HEK293 (cell line): ENCODE measurements around the gene CIAPIN1.

Experiments
- CTCF ChIA-PET: fragments of 350-600 bp; formaldehyde crosslinking; extraction: SDS; loops from one replicate; lab custom pipeline; 2021; ENCODE audit warnings: antibody characterized with exemption; lab: Yijun Ruan, JAX
- POLR2A ChIA-PET: fragments of 300-600 bp; formaldehyde crosslinking; extraction: SDS; loops from one replicate; lab custom pipeline; 2020; ENCODE audit warnings: antibody characterized with exemption, inconsistent platforms; lab: Yijun Ruan, JAX
- H3K27ac ChIP-seq: fragments of 200-500 bp; sonication (Bioruptor generic); 2 replicates; pipeline ENCODE4 v1.5.1; 2014; ENCODE audit warnings: low read depth, low read length, control low read depth, inconsistent platforms; ENCODE audit errors: extremely low read depth
- H3K36me3 ChIP-seq, 2 experiments: fragments of 200-500 bp in 1 of 2; sonication (Bioruptor generic) in 1 of 2; 1 replicate in 1 of 2; 2 replicates in 1 of 2; pipeline ENCODE4 v1.5.1; 2014 to 2017; ENCODE audit warnings: inconsistent platforms in 2 of 2, low read length in 2 of 2; ENCODE audit not compliant: control insufficient read depth in 2 of 2, insufficient read depth in 1 of 2
- H3K4me1 ChIP-seq: fragments of 200-500 bp; sonication (Bioruptor generic); 2 replicates; pipeline ENCODE4 v1.5.1; 2014; ENCODE audit warnings: mild to moderate bottlenecking, low read length, inconsistent platforms; ENCODE audit not compliant: control insufficient read depth, insufficient read depth
- H3K4me3 ChIP-seq: 2 replicates; pipeline ENCODE4 v1.5.1; 2011; ENCODE audit warnings: low read depth, mild to moderate bottlenecking, control low read depth, low read length, moderate library complexity
- H3K9me3 ChIP-seq: fragments of 200-500 bp; sonication (Bioruptor generic); 2 replicates; pipeline ENCODE4 v1.5.1; 2014; ENCODE audit warnings: low read depth, low read length, inconsistent platforms; ENCODE audit not compliant: control insufficient read depth, insufficient read depth
- HOXA7 ChIP-seq: sonication (generic); formaldehyde crosslinking; IDR thresholded peaks from 2 replicates; pipeline ENCODE4 v1.8.1; 2022; ENCODE audit warnings: missing genetic modification reagents, borderline replicate concordance
- OSR2 ChIP-seq: fragments of 450-650 bp; formaldehyde crosslinking; IDR thresholded peaks from 2 replicates; pipeline ENCODE4 v1.5.1; 2016; ENCODE audit warnings: missing biosample characterization, missing genetic modification characterization
- OVOL3 ChIP-seq: fragments of 450-650 bp; formaldehyde crosslinking; IDR thresholded peaks from 2 replicates; pipeline ENCODE4 v1.5.1; 2016; ENCODE audit warnings: missing biosample characterization, missing genetic modification characterization
- ZBTB48 ChIP-seq: fragments of 450-650 bp; formaldehyde crosslinking; IDR thresholded peaks from 2 replicates; pipeline ENCODE4 v1.5.1; 2016; ENCODE audit warnings: missing biosample characterization, missing genetic modification characterization
- ZNF114 ChIP-seq: fragments of 450-650 bp; formaldehyde crosslinking; IDR thresholded peaks from 2 replicates; pipeline ENCODE4 v1.5.0; 2017; ENCODE audit warnings: missing biosample characterization, missing genetic modification characterization
- ZNF169 ChIP-seq: fragments of 450-650 bp; formaldehyde crosslinking; IDR thresholded peaks from 2 replicates; pipeline ENCODE4 v1.5.1; 2016; ENCODE audit warnings: missing biosample characterization, missing genetic modification characterization
- ZNF239 ChIP-seq: fragments of 450-650 bp; formaldehyde crosslinking; IDR thresholded peaks from 2 replicates; pipeline ENCODE4 v1.5.1; 2016; ENCODE audit warnings: missing biosample characterization, missing genetic modification characterization
- ZNF529 ChIP-seq: fragments of 450-650 bp; formaldehyde crosslinking; IDR thresholded peaks from 2 replicates; pipeline ENCODE4 v1.5.1; 2017; ENCODE audit warnings: missing genetic modification characterization, missing biosample characterization; ENCODE audit not compliant: insufficient replicate concordance
- ZNF610 ChIP-seq: fragments of 450-650 bp; formaldehyde crosslinking; IDR thresholded peaks from 2 replicates; pipeline ENCODE4 v1.5.1; 2016; ENCODE audit warnings: missing biosample characterization, missing genetic modification characterization, borderline replicate concordance
- ZNF626 ChIP-seq: fragments of 450-650 bp; sonication (Bioruptor Pico); formaldehyde crosslinking; IDR thresholded peaks from 2 replicates; pipeline ENCODE4 v1.5.1; 2018; ENCODE audit warnings: missing biosample characterization, missing genetic modification characterization, inconsistent platforms
- ZNF701 ChIP-seq: fragments of 450-650 bp; formaldehyde crosslinking; IDR thresholded peaks from 2 replicates; pipeline ENCODE4 v1.5.1; 2016; ENCODE audit warnings: missing biosample characterization, missing genetic modification characterization
- ZNF76 ChIP-seq: fragments of 450-650 bp; formaldehyde crosslinking; IDR thresholded peaks from 2 replicates; pipeline ENCODE4; 2016; ENCODE audit warnings: low read depth, missing biosample characterization, missing genetic modification characterization, borderline replicate concordance
- ZNF768 ChIP-seq: fragments of 450-650 bp; formaldehyde crosslinking; IDR thresholded peaks from 2 replicates; pipeline ENCODE4 v1.5.1; 2018; ENCODE audit warnings: missing biosample characterization, mild to moderate bottlenecking, missing genetic modification characterization
- ZNF777 ChIP-seq: fragments of 450-650 bp; formaldehyde crosslinking; IDR thresholded peaks from 2 replicates; pipeline ENCODE4 v1.5.1; 2017; ENCODE audit warnings: missing biosample characterization, missing genetic modification characterization, borderline replicate concordance
- TF ChIP-seq, protein P1 (sequence below): fragments of 450-650 bp; formaldehyde crosslinking; IDR thresholded peaks from 2 replicates; pipeline ENCODE4 v1.5.1; 2016; ENCODE audit warnings: missing biosample characterization, missing genetic modification characterization, borderline replicate concordance
- TF ChIP-seq, protein P2 (sequence below): fragments of 450-650 bp; formaldehyde crosslinking; optimal IDR thresholded peaks from 2 replicates; pipeline ENCODE3; 2016; ENCODE audit warnings: missing biosample characterization, mild to moderate bottlenecking, missing genetic modification characterization
- TF ChIP-seq, protein P3 (sequence below): fragments of 450-650 bp; formaldehyde crosslinking; IDR thresholded peaks from 2 replicates; pipeline ENCODE4 v1.5.1; 2016; ENCODE audit warnings: missing biosample characterization, missing genetic modification characterization
- TF ChIP-seq, protein P4 (sequence below): fragments of 450-650 bp; formaldehyde crosslinking; IDR thresholded peaks from 2 replicates; pipeline ENCODE4 v1.5.1; 2017; ENCODE audit warnings: missing biosample characterization, missing genetic modification characterization
- TF ChIP-seq, protein P5 (sequence below): fragments of 450-650 bp; formaldehyde crosslinking; IDR thresholded peaks from 2 replicates; pipeline ENCODE4 v1.5.1; 2016; ENCODE audit warnings: missing biosample characterization, missing genetic modification characterization

The CIAPIN1 gene

DNA sequence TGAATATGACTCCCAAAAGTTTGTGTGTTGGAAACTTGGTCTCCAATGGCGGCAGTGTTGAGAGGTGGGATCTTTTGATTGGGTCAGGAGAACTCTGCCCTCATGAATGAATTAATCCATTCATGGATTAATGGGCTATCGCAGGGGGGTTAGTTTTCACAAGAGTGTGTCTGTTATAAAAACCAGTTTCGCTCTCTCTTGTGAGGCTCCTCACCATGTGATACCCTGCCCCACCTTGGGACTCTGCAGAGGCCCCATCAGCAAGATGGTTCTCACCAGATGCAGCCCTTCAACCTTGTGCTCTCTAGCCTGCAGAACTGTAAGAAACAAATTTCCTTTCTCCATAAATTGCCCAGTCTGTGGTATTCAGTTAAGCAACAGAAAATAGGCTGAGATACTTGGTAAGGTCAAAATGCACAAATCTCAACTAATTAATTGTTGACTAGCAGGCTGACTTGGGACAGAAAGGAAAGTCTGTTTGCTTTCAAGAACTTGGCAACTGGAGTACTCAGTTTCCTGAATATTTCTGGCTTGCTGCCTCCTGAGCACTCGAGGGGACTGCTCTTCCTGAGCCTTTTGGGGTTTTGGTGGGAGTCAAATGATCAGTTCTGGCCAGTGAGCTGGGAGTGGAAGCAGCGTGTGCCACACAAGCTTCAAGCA is 56.4 kb downstream of the CIAPIN1 start:
- CTCF ChIA-PET = interaction anchor here (0.6 kb wide), 1 partner anchor 379 kb away, joined by 3 read pairs; no protein-coding TSS in a partner anchor

More for the DNA sequence above, 56.4 kb downstream of the CIAPIN1 start:
- H3K9me3 ChIP-seq = no peaks in the 10 kb centered on the region
- no peaks in the 10 kb centered on the region for H3K4me1 ChIP-seq
- no peak overlapping the region for H3K27ac ChIP-seq
- POLR2A ChIA-PET = no interaction called here
- no peak overlapping the region for H3K4me3 ChIP-seq
- H3K36me3 ChIP-seq = no peaks in the 10 kb centered on the region
- TF ChIP-seq, protein P1, sequence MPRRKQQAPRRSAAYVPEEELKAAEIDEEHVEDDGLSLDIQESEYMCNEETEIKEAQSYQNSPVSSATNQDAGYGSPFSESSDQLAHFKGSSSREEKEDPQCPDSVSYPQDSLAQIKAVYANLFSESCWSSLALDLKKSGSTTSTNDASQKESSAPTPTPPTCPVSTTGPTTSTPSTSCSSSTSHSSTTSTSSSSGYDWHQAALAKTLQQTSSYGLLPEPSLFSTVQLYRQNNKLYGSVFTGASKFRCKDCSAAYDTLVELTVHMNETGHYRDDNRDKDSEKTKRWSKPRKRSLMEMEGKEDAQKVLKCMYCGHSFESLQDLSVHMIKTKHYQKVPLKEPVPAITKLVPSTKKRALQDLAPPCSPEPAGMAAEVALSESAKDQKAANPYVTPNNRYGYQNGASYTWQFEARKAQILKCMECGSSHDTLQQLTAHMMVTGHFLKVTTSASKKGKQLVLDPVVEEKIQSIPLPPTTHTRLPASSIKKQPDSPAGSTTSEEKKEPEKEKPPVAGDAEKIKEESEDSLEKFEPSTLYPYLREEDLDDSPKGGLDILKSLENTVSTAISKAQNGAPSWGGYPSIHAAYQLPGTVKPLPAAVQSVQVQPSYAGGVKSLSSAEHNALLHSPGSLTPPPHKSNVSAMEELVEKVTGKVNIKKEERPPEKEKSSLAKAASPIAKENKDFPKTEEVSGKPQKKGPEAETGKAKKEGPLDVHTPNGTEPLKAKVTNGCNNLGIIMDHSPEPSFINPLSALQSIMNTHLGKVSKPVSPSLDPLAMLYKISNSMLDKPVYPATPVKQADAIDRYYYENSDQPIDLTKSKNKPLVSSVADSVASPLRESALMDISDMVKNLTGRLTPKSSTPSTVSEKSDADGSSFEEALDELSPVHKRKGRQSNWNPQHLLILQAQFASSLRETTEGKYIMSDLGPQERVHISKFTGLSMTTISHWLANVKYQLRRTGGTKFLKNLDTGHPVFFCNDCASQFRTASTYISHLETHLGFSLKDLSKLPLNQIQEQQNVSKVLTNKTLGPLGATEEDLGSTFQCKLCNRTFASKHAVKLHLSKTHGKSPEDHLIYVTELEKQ (tag by site-specific recombination) = no peak
- TF ChIP-seq ZNF529 (tag by site-specific recombination) = no peak
- TF ChIP-seq ZNF76 (tag by site-specific recombination) = no peak
- TF ChIP-seq ZBTB48 (tag by site-specific recombination) = no peak
- TF ChIP-seq, protein P2, sequence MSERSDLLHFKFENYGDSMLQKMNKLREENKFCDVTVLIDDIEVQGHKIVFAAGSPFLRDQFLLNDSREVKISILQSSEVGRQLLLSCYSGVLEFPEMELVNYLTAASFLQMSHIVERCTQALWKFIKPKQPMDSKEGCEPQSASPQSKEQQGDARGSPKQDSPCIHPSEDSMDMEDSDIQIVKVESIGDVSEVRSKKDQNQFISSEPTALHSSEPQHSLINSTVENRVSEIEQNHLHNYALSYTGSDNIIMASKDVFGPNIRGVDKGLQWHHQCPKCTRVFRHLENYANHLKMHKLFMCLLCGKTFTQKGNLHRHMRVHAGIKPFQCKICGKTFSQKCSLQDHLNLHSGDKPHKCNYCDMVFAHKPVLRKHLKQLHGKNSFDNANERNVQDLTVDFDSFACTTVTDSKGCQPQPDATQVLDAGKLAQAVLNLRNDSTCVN (tag by site-specific recombination) = no peak
- TF ChIP-seq ZNF169 = no peak
- TF ChIP-seq, protein P3, sequence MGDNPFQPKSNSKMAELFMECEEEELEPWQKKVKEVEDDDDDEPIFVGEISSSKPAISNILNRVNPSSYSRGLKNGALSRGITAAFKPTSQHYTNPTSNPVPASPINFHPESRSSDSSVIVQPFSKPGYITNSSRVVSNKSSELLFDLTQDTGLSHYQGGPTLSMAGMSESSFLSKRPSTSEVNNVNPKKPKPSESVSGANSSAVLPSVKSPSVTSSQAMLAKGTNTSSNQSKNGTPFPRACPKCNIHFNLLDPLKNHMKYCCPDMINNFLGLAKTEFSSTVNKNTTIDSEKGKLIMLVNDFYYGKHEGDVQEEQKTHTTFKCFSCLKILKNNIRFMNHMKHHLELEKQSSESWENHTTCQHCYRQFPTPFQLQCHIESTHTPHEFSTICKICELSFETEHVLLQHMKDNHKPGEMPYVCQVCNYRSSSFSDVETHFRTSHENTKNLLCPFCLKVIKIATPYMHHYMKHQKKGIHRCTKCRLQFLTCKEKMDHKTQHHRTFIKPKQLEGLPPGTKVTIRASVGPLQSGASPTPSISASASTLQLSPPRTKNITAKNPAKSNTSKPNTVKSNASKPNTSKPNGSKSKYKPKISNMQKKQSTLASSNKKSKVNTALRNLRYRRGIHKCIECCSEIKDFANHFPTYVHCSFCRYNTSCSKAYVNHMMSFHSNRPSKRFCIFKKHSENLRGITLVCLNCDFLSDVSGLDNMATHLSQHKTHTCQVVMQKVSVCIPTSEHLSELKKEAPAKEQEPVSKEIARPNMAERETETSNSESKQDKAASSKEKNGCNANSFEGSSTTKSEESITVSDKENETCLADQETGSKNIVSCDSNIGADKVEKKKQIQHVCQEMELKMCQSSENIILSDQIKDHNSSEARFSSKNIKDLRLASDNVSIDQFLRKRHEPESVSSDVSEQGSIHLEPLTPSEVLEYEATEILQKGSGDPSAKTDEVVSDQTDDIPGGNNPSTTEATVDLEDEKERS (tag by site-specific recombination) = no peak
- TF ChIP-seq ZNF610 (tag by site-specific recombination) = no peak
- TF ChIP-seq OVOL3 (tag by site-specific recombination) = no peak
- no peak for TF ChIP-seq HOXA7
- TF ChIP-seq, protein P4, sequence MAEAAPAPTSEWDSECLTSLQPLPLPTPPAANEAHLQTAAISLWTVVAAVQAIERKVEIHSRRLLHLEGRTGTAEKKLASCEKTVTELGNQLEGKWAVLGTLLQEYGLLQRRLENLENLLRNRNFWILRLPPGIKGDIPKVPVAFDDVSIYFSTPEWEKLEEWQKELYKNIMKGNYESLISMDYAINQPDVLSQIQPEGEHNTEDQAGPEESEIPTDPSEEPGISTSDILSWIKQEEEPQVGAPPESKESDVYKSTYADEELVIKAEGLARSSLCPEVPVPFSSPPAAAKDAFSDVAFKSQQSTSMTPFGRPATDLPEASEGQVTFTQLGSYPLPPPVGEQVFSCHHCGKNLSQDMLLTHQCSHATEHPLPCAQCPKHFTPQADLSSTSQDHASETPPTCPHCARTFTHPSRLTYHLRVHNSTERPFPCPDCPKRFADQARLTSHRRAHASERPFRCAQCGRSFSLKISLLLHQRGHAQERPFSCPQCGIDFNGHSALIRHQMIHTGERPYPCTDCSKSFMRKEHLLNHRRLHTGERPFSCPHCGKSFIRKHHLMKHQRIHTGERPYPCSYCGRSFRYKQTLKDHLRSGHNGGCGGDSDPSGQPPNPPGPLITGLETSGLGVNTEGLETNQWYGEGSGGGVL (tag by site-specific recombination) = no peak
- TF ChIP-seq ZNF768 (tag by site-specific recombination) = no peak
- TF ChIP-seq ZNF777 (tag by site-specific recombination) = no peak
- TF ChIP-seq ZNF239 (tag by site-specific recombination) = no peak
- no peak for TF ChIP-seq ZNF626 (tag by site-specific recombination)
- TF ChIP-seq ZNF701 = no peak
- TF ChIP-seq OSR2 (tag by site-specific recombination) = no peak
- TF ChIP-seq, protein P5, sequence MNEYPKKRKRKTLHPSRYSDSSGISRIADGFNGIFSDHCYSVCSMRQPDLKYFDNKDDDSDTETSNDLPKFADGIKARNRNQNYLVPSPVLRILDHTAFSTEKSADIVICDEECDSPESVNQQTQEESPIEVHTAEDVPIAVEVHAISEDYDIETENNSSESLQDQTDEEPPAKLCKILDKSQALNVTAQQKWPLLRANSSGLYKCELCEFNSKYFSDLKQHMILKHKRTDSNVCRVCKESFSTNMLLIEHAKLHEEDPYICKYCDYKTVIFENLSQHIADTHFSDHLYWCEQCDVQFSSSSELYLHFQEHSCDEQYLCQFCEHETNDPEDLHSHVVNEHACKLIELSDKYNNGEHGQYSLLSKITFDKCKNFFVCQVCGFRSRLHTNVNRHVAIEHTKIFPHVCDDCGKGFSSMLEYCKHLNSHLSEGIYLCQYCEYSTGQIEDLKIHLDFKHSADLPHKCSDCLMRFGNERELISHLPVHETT = no peak
- TF ChIP-seq ZNF114 (tag by site-specific recombination) = no peak
